Thyroid gland (tissue), 4 donors: ENCODE measurements around the gene LRP1.

Experiments used
- POLR2A ChIP-seq, 2 donors: fragments of 450-650 bp; IDR thresholded peaks; one replicate each; pipeline ENCODE4 v1.6.1; 2017; ENCODE audit warnings: antibody characterized with exemption in 2 of 2, mild to moderate bottlenecking in 2 of 2, moderate library complexity in 1 of 2
- TF ChIP-seq, protein P1 (sequence below), 6 experiments: fragments of 200-600 bp in 3 of 6; fragments of 450-650 bp in 3 of 6; sonication (generic) in 3 of 6; IDR thresholded peaks; one replicate each; pipeline ENCODE4 v1.5.1; 2016 to 2019; ENCODE audit warnings: antibody characterized with exemption in 6 of 6, mild to moderate bottlenecking in 2 of 6, inconsistent platforms in 1 of 6, moderate library complexity in 1 of 6

DNA sequence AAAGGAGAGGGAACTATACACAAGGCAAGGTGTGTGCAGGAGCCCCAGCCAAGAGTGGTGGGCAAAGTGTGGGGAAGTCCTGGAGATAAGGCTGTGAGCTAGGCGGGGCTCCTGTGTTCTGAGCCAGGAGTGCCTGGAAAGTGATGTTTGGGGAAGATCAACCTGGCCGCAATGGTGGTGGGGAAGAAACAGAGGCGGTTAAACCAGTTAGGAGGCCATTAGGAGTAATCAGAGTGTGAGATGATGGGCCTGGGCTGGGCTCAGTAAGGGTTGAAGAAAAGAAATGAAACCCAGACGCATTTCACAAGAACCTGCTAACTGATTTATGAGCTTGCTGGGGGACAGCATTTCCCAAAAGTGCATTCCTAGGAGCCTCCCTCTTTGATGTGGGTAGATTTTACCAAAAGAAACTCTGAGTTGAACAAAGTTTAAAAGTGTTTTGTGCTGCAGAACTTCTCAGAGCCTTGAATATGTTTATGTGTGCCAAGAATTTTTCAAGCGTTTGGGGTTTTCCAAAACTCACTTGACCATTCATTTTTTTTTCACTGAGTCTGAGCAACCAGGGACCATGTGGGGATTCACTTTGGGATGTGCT lies 53.4 kb downstream of the LRP1 start:
- TF ChIP-seq, protein P1, sequence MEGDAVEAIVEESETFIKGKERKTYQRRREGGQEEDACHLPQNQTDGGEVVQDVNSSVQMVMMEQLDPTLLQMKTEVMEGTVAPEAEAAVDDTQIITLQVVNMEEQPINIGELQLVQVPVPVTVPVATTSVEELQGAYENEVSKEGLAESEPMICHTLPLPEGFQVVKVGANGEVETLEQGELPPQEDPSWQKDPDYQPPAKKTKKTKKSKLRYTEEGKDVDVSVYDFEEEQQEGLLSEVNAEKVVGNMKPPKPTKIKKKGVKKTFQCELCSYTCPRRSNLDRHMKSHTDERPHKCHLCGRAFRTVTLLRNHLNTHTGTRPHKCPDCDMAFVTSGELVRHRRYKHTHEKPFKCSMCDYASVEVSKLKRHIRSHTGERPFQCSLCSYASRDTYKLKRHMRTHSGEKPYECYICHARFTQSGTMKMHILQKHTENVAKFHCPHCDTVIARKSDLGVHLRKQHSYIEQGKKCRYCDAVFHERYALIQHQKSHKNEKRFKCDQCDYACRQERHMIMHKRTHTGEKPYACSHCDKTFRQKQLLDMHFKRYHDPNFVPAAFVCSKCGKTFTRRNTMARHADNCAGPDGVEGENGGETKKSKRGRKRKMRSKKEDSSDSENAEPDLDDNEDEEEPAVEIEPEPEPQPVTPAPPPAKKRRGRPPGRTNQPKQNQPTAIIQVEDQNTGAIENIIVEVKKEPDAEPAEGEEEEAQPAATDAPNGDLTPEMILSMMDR (IDR thresholded peaks at IDR 0.05) = no peak
- TF ChIP-seq POLR2A (IDR thresholded peaks at IDR 0.05) = no peak
